HG02938 (cell line): Measurements from ENCODE around the gene STK11.

Source experiments
- ATAC-seq: cut with Tn5 transposase; IDR thresholded peaks from one replicate; pipeline ENCODE4 v1.9.1; 2021; ENCODE audit warnings: mild to moderate bottlenecking, moderate library complexity; ENCODE audit not compliant: unreplicated experiment

Gene STK11

DNA sequence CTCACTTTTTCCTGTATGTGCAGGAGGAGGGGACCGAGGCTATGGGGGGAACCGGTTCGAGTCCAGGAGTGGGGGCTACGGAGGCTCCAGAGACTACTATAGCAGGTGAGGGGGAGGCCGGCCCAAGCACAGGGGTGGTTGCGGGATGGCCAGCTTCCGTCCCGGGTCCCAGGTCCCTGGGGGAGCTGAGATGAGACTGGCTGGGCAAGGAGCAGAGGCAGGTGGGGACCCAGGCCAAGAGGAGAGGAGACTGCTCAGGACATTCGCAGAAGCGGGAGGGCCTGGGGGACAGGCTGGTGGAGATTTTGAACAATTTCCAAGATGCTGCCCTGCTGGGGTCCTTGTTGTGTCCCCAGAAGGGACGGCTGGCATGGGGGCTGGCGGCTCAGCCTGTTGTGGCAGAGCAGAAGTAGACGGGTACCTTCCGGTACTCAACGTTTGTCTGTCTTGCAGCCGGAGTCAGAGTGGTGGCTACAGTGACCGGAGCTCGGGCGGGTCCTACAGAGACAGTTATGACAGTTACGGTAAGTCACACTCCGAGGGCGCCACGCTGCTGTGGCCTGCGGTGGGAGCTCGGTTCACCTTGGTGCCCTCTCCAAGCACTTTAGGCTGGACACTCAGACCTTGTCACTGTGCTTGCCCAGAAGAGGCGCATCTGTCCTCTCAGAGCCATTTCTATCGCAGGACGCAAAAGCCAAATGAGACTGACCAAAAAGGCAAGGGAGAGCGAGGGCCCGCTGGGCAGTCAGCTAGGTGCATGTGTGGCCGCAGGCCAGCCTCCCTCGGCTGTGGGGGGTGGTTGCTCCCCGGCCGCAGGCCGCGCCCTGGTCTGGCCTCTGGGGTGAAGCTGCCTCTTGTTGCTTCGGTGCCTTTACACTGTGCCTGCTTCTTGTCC lies 66.2 kb downstream of the STK11 start:
- ATAC-seq: no peak

DNA sequence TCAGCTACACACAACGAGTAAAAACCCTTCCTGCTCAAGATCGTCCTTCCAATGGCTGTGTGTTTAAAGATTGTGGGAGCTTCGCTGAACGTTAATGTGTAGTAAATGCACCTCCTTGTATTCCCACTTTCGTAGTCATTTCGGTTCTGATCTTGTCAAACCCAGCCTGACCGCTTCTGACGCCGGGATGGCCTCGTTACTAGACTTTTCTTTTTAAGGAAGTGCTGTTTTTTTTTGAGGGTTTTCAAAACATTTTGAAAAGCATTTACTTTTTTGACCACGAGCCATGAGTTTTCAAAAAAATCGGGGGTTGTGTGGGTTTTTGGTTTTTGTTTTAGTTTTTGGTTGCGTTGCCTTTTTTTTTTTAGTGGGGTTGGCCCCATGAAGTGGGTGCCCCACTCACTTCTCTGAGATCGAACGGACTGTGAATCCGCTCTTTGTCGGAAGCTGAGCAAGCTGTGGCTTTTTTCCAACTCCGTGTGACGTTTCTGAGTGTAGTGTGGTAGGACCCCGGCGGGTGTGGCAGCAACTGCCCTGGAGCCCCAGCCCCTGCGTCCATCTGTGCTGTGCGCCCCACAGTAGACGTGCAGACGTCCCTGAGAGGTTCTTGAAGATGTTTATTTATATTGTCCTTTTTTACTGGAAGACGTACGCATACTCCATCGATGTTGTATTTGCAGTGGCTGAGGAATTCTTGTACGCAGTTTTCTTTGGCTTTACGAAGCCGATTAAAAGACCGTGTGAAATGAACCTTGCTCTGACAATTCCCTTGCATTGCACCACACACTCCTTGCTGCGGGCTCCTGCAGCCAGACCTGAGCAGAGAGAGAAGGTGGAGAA lies 67.1 kb downstream of the STK11 start:
- no peak for ATAC-seq

DNA sequence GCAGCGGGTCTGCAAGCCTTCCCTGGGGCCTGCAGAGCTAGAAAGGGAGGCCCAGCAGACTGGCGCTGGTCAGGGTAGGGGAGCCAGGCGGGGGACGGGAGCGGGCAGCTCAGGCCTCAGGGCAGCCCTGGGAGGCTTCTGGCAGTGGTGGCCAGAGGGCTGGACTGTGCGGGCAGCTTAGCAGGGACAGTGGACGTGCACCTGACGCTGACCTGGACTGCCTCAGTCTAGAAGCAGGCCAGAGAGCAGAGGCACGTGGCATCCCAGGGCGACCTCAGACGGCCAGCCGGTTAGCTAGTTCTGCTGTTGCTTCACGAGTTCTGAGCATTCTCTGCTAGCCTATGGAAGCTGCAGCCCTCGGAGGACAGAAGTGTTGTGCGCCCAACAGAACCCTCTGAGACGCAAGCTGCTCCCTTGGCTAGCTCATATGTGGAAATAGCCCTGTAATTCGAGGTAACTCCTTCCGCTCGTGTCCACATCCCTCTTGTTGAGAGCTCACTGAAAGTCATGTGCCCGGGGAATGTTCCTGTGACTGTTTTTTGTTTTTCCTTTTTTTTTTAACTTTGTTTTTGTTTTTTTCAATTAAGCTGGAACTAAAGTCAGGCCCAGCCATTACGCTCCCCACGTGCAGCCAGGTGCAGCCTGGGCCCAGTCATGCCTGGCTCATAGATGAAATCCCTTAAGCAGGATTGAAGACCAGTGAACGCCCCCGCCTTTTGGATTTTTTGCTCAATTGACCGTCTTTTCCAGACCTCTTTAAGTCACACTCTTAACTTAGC lies 67.9 kb downstream of the STK11 start:
- no peak for ATAC-seq

DNA sequence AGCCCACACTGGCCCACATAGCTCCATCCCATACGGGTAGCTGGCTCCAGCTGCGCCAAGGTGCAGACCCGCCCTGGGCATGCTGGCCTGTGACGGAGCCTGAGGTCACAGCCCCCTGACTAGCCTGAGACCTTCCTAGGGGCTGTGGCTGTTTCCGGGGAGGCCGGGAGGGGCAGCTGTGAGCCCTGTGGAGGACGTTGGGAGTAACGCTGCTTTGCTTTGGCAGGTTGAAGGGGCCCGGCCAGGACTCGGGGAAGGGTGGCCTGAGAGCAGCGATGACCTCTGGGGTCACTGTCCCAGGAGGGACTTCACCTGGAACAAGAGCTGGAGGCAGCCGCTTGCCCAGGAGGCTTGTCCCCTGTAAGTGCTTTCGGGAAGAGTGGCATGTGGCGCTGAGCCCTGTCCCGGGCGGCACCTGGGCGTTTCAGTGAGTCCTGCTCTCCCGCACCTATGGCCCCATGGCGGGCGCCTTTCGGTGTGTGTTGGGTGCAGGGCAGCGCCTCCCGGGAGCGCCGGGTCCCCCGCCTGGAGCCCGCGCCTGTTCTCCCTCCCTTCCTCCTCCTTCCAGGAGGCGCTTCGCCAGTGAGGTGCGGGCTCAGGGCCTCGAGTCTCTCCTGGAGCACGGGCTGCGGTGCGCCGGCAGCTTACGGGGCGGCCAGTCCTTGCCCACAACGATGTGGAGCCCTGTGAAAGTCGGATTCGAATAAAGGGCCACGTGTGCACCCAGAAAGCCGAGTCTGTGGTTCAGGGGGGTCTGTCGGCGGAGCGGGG lies 68.7 kb downstream of the STK11 start:
- ATAC-seq: no peak

DNA sequence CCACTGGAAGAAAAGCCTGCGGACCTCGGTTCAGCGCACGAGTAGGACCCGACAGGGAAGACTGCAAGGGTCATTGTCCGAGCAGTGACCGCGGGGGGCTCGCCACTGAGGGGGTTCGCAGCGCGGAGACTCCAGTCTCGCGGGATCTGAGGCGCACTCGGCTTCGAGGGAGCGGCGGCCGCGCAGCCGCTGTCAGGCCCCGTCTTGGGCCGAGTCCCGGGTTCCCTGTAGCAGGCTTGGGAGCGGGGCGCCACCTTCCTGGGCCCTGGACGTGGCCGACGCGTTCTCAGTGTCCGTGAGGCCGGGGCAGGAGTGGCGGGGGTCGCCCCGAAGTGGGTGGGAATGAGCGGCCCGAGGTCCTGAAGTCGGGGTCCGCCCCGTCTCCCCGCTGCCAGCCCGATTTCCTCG lies 69.3 kb downstream of the STK11 start:
- no peak for ATAC-seq

DNA sequence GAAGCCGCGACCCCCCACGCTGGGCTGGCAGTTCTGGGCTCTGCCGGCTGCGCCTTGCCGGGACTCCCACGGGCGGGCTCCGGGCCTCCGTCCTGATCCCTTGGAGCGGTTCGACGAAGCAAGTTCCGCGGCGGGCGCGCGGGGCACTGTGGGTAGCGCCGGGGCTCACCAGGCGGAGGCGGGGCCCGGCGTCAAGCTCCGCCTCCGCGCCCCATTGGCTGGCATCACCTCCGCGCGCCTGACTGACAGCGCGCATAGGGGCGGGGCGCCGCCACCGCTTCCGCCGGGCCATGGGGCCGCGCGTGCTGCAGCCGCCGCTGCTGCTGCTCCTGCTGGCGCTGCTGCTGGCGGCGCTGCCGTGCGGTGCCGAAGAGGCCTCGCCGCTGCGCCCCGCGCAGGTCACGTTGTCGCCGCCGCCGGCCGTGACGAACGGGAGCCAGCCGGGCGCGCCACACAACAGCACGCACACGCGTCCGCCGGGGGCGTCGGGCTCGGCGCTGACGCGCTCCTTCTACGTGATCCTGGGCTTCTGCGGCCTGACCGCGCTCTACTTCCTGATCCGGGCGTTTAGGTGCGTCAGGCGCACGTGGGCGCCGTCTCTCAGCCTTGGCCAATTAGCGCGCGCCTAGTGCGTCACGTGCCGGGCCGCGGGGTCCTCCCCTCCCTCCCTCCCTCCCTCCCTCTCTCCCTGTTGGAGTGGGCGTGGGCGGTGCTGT lies 69.8 kb downstream of the STK11 start, which contains the start of gene FAM174C:
TSS of gene FAM174C (plus strand) at position 271 of the 716 bp plus-strand sequence. CDS start at position 291, 20 bp downstream.
- peak; percentile 75 for ATAC-seq

DNA sequence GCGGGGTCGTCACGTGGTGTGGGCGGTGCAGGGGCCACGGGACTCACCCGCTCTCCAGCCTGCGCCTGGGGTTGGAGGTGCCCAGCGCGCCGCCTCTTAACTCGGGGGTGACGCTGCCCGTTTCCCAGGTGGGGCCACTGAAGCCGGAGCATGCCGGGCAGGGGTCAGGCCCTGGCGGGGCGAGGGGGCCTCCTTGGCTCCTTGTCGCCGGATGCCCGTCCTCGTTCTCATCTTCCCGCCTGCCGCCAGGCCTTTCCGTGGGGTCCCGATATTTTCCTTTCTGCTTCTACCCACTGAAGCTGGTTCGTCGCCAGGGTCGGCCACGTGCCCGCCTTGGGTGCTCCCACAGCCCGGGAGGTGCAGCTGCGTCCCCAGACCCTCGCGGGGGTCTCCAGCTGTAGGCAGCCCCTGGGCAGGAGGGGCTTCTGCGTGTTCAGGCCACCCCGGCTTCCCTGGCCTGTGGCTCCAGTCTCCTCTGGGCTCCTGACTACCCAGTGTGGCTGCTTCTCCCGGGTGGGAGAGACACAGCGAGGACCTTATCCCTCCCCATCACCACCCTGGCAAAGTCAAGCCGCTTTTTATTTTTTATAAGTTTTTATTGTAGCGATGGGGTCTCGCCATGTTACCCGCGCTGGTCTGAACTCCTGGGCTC lies 70.5 kb downstream of the STK11 start:
- no peak for ATAC-seq

DNA sequence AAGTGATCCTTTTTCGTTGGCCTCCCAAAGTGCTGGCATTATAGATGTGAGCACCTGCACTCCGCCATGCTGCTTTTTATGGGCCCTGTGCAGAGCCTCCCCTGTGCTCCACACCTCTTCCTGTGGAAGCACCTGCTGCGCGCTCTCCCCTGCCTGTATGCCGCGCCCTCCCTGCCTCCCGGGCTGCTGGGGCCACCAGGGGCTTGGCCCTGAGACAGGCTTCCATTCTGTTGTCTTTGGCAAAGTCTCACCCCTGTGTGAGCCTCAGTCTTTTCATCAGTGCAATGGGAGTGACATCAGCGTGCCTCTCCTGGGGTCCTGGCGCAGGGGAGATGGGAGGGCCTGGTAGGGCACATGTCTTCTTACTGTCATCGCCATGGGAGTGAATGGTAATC lies 71.0 kb downstream of the STK11 start:
- ATAC-seq: no peak

DNA sequence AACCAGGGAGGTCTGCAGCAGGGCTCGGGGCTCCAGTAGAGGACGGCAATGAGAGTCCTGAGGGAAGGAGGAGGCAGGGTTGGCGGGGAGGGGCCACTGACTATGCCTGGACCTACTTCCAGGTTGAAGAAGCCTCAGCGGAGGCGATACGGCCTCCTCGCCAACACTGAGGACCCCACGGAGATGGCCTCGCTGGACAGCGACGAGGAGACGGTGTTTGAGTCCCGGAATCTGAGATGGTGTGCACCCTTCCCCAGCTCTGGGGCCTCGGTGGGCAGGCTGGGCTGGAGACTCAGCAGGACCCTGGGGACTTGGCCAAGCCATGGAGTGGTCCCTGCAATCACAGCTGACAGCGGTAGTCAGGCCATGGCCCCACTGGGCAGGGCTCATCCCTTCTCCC lies 71.5 kb downstream of the STK11 start:
- no peak for ATAC-seq
